Astrocyte (in vitro differentiated cells and primary cell): Measurements from ENCODE around the gene TRMT61A. TPM values are rescaled to one million over a fixed set of nuclear protein-coding genes. Genes with fewer than 3 reads are reported as not detected.

Source experiments
- DNase-seq: peaks from one replicate; pipeline ENCODE4 v3.0.0-alpha.2; 2010; ENCODE audit warnings: low read depth
- FAIRE-seq: peaks from 2 replicates; lab custom pipeline; 2011; peaks lifted over from hg19 to GRCh38; lab: Jason Lieb, UNC
- H2AFZ ChIP-seq: 2 replicates; pipeline ENCODE4 v1.6.0; 2012; ENCODE audit warnings: low read depth, low read length, inconsistent platforms
- H3K27ac ChIP-seq: 2 replicates; pipeline ENCODE4 v1.5.1; 2011; ENCODE audit warnings: low read depth, low read length, inconsistent platforms
- H3K27me3 ChIP-seq: 2 replicates; pipeline ENCODE4 v1.6.0; 2011; ENCODE audit warnings: low read length, inconsistent platforms; ENCODE audit not compliant: insufficient read depth
- H3K36me3 ChIP-seq: 2 replicates; pipeline ENCODE4 v1.5.1; 2011; ENCODE audit warnings: low read length, inconsistent platforms; ENCODE audit not compliant: insufficient read depth
- H3K4me1 ChIP-seq: 2 replicates; pipeline ENCODE4 v1.5.1; 2011; ENCODE audit warnings: low read length, inconsistent platforms; ENCODE audit not compliant: insufficient read depth
- H3K4me2 ChIP-seq: 2 replicates; pipeline ENCODE4 v1.6.0; 2012; ENCODE audit warnings: low read length, inconsistent platforms
- H3K4me3 ChIP-seq: 2 replicates; pipeline ENCODE4 v1.5.1; 2011; ENCODE audit warnings: low read depth, mild to moderate bottlenecking, low read length, inconsistent platforms; ENCODE audit not compliant: insufficient read depth
- H3K79me2 ChIP-seq: 2 replicates; pipeline ENCODE4 v1.6.0; 2012; ENCODE audit warnings: mild to moderate bottlenecking, low read length, inconsistent platforms; ENCODE audit not compliant: insufficient read depth
- H3K9ac ChIP-seq: 2 replicates; pipeline ENCODE4 v1.6.0; 2012; ENCODE audit warnings: mild to moderate bottlenecking, low read length, inconsistent platforms
- H3K9me3 ChIP-seq: 2 replicates; pipeline ENCODE4 v1.5.1; 2012; ENCODE audit warnings: low read depth, mild to moderate bottlenecking, low read length, inconsistent platforms; ENCODE audit not compliant: insufficient read depth
- H4K20me1 ChIP-seq: 2 replicates; pipeline ENCODE4 v1.6.0; 2012; ENCODE audit warnings: low read length, inconsistent platforms; ENCODE audit not compliant: insufficient read depth
- H3K27ac Mint-ChIP-seq: one replicate; pipeline ENCODE4 v1.8.0; 2021; ENCODE audit warnings: mild to moderate bottlenecking, mixed read lengths; ENCODE audit not compliant: unreplicated experiment
- H3K27me3 Mint-ChIP-seq: one replicate; pipeline ENCODE4 v1.8.0; 2021; ENCODE audit warnings: low read depth, mixed read lengths; ENCODE audit not compliant: unreplicated experiment
- H3K36me3 Mint-ChIP-seq: one replicate; pipeline ENCODE4 v1.8.0; 2021; ENCODE audit warnings: low read depth, mixed read lengths; ENCODE audit not compliant: unreplicated experiment
- H3K4me1 Mint-ChIP-seq: one replicate; pipeline ENCODE4 v1.8.0; 2021; ENCODE audit warnings: low read depth, mixed read lengths; ENCODE audit not compliant: unreplicated experiment
- H3K4me3 Mint-ChIP-seq: one replicate; pipeline ENCODE4 v1.8.0; 2021; ENCODE audit warnings: mild to moderate bottlenecking, moderate library complexity, mixed read lengths; ENCODE audit not compliant: unreplicated experiment
- H3K9me3 Mint-ChIP-seq: one replicate; pipeline ENCODE4 v1.8.0; 2021; ENCODE audit warnings: mild to moderate bottlenecking, mixed read lengths; ENCODE audit not compliant: unreplicated experiment
- EZH2 ChIP-seq: IDR thresholded peaks from 2 replicates; pipeline ENCODE4 v1.6.1; 2012; ENCODE audit warnings: mild to moderate bottlenecking, low read length, inconsistent platforms; ENCODE audit not compliant: insufficient read depth
- total RNA-seq: library from RNA; stranded (reverse); gene quantifications from 2 replicates; pipeline ENCODE4 v1.2.1, GENCODE V29; 2021
- TF ChIP-seq, protein P1 (sequence below): IDR thresholded peaks from 2 replicates; pipeline ENCODE4 v1.5.1; 2011; ENCODE audit warnings: low read depth, mild to moderate bottlenecking, inconsistent platforms, low read length, moderate library complexity; ENCODE audit not compliant: insufficient read depth

TRMT61A gene
- total RNA-seq, 1 donor from 2014 or later: 12.4 TPM

DNA sequence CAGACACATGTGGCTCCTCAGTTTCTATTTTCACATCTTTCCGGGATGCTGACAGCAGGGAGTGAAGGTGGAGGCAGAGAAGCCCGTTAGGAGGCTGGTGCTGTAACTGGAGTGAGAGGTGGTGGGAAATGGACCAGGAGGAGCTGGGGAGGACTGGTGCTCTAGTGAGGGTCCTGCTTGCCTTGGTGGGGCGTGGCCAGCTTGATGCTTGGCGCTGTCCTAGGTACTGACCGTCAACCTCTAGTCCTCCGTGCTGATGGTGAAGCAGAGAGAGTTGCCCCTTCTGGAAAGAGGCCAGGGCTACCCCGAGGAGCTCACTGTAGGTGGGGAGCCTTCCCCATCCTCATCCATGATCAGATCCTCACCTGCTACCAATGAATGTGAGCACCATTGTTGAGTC is 1.4 kb downstream of the TRMT61A start:
- Mint-ChIP-seq H3K27me3 (no peaks in the 10 kb centered on the region), H3K27ac (peak overlapping the region; percentile 69), H3K36me3 (peaks cover 6% of the 10 kb centered on the region), H3K9me3 (no peaks in the 10 kb centered on the region), H3K4me3 (peak overlapping the region; percentile 96), H3K4me1 (peaks cover 16% of the 10 kb centered on the region)
- Histone ChIP-seq H3K9ac (no peak overlapping the region), H3K9me3 (no peaks in the 10 kb centered on the region), H3K4me3 (no peak overlapping the region), H4K20me1 (peaks cover 37% of the 10 kb centered on the region), H3K27ac (no peak overlapping the region), H3K4me1 (peaks cover 20% of the 10 kb centered on the region), H3K79me2 (peaks cover 37% of the 10 kb centered on the region), H3K27me3 (no peaks in the 10 kb centered on the region), H2AFZ (no peak overlapping the region), H3K36me3 (no peaks in the 10 kb centered on the region), H3K4me2 (peak overlapping the region; percentile 89)
- DNase-seq (no peak), FAIRE-seq (no peak)
- TF ChIP-seq, protein P1, sequence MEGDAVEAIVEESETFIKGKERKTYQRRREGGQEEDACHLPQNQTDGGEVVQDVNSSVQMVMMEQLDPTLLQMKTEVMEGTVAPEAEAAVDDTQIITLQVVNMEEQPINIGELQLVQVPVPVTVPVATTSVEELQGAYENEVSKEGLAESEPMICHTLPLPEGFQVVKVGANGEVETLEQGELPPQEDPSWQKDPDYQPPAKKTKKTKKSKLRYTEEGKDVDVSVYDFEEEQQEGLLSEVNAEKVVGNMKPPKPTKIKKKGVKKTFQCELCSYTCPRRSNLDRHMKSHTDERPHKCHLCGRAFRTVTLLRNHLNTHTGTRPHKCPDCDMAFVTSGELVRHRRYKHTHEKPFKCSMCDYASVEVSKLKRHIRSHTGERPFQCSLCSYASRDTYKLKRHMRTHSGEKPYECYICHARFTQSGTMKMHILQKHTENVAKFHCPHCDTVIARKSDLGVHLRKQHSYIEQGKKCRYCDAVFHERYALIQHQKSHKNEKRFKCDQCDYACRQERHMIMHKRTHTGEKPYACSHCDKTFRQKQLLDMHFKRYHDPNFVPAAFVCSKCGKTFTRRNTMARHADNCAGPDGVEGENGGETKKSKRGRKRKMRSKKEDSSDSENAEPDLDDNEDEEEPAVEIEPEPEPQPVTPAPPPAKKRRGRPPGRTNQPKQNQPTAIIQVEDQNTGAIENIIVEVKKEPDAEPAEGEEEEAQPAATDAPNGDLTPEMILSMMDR: no peak
- TF ChIP-seq EZH2: no peak

DNA sequence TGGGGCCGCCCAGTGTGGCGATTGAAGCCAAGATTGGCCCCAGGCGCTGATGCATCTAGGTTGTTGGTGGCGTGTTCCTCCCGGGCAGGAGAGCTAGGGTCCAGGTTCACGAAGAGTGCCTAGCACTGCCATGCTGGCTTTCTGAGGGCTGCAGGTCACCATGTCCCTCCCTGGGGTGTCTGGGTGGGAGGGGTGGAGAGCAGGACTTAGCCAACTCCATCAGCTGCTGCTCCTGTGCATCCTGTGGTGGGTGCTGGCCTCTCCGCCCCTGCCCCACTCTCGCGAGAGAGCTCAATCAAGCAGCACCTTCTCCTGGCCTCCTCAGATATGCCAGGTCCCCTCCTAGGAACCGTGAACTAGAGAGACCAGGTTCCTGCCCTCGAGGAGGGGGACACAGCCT is 1.8 kb downstream of the TRMT61A start:
- Histone ChIP-seq H3K27me3 (no peaks in the 10 kb centered on the region), H3K27ac (no peak overlapping the region), H4K20me1 (peaks cover 41% of the 10 kb centered on the region), H3K4me2 (no peak overlapping the region), H2AFZ (no peak overlapping the region), H3K79me2 (peaks cover 37% of the 10 kb centered on the region), H3K4me1 (peaks cover 20% of the 10 kb centered on the region), H3K9me3 (no peaks in the 10 kb centered on the region), H3K9ac (no peak overlapping the region), H3K36me3 (no peaks in the 10 kb centered on the region), H3K4me3 (no peak overlapping the region)
- TF ChIP-seq, protein P1: no peak
- TF ChIP-seq EZH2: no peak
- H3K9me3 Mint-ChIP-seq: no peaks in the 10 kb centered on the region
- no peak overlapping the region for H3K4me3 Mint-ChIP-seq
- no peaks in the 10 kb centered on the region for H3K27me3 Mint-ChIP-seq
- peaks cover 6% of the 10 kb centered on the region for H3K36me3 Mint-ChIP-seq
- FAIRE-seq (no peak), DNase-seq (no peak)
- H3K27ac Mint-ChIP-seq: no peak overlapping the region
- H3K4me1 Mint-ChIP-seq: peaks cover 16% of the 10 kb centered on the region

- Histone ChIP-seq H3K9ac (no peak overlapping the region), H3K27me3 (no peaks in the 10 kb centered on the region), H3K79me2 (peaks cover 37% of the 10 kb centered on the region), H3K9me3 (no peaks in the 10 kb centered on the region), H3K27ac (no peak overlapping the region), H3K4me2 (no peak overlapping the region), H3K4me1 (peaks cover 20% of the 10 kb centered on the region), H2AFZ (no peak overlapping the region), H3K36me3 (no peaks in the 10 kb centered on the region), H3K4me3 (no peak overlapping the region), H4K20me1 (peaks cover 47% of the 10 kb centered on the region)
- no peak for DNase-seq
- TF ChIP-seq EZH2: no peak
- FAIRE-seq: no peak
- Mint-ChIP-seq H3K27me3 (no peaks in the 10 kb centered on the region), H3K4me3 (no peak overlapping the region), H3K36me3 (peaks cover 6% of the 10 kb centered on the region), H3K27ac (no peak overlapping the region), H3K9me3 (no peaks in the 10 kb centered on the region), H3K4me1 (peaks cover 16% of the 10 kb centered on the region)
Observed at GRCh38 chr14:103531421-103532215, 2.6 kb downstream of the TRMT61A start.
